Neural crest cell (in vitro differentiated cells): ENCODE results near the gene GIN1. TPM values are rescaled to one million over a fixed set of nuclear protein-coding genes. Genes with fewer than 3 reads are reported as not detected.
"Not testable (repeated sequence)": the region's sequence is repeated elsewhere in the genome, so short reads cannot be mapped to it uniquely, and the experiment has no call there.

Source experiments
- DNase-seq: peaks from one replicate; pipeline ENCODE4 v3.0.0; 2021; ENCODE audit warnings: low read depth, mixed read lengths, low spot score
- H3K27ac Mint-ChIP-seq: one replicate; pipeline ENCODE4 v1.8.0; 2021; ENCODE audit warnings: mild to moderate bottlenecking, mixed read lengths; ENCODE audit not compliant: unreplicated experiment
- H3K27me3 Mint-ChIP-seq: 2 replicates; pipeline ENCODE4 v1.8.0; 2021; ENCODE audit warnings: low read depth, mild to moderate bottlenecking, mixed read lengths
- H3K36me3 Mint-ChIP-seq: 2 replicates; pipeline ENCODE4 v1.8.0; 2021; ENCODE audit warnings: low read depth, mild to moderate bottlenecking, mixed read lengths
- H3K4me1 Mint-ChIP-seq: 2 replicates; pipeline ENCODE4 v1.8.0; 2021; ENCODE audit warnings: mixed read lengths
- H3K4me3 Mint-ChIP-seq: one replicate; pipeline ENCODE4 v1.8.0; 2021; ENCODE audit warnings: mild to moderate bottlenecking, mixed read lengths
- H3K9me3 Mint-ChIP-seq: 2 replicates; pipeline ENCODE4 v1.8.0; 2021; ENCODE audit warnings: mixed read lengths
- CTCF ChIP-seq: fragments of 200-600 bp; sonication (generic); conservative IDR thresholded peaks from 2 replicates; pipeline ENCODE4 v1.5.0; 2021; ENCODE audit warnings: antibody characterized with exemption, mild to moderate bottlenecking
- total RNA-seq: library from RNA; stranded (reverse); gene quantifications from 2 replicates; pipeline ENCODE4 v1.2.1, GENCODE V29; 2021

GIN1 gene
- total RNA-seq, 1 donor from 2014 or later = 8.0 TPM

GRCh38 chr5:103059525-103059924 is 60.4 kb downstream of the GIN1 start:
- Mint-ChIP-seq H3K27ac (no peak overlapping the region), H3K4me1 (no peaks in the 10 kb centered on the region), H3K27me3 (no peaks in the 10 kb centered on the region)

GRCh38 chr5:103057208-103058130 is 62.5 kb downstream of the GIN1 start:
- H3K27me3 Mint-ChIP-seq = no peaks in the 10 kb centered on the region
- TF ChIP-seq CTCF = no peak
- no peak overlapping the region for H3K4me3 Mint-ChIP-seq
- DNase-seq = no peak
- H3K27ac Mint-ChIP-seq = no peak overlapping the region
- peaks cover 2% of the 10 kb centered on the region for H3K36me3 Mint-ChIP-seq
- no peaks in the 10 kb centered on the region for H3K4me1 Mint-ChIP-seq
- H3K9me3 Mint-ChIP-seq = peaks cover 4% of the 10 kb centered on the region

More at GRCh38 chr5:103059525-103059924, 60.4 kb downstream of the GIN1 start:
- TF ChIP-seq CTCF = no peak
- Mint-ChIP-seq H3K4me3 (no peak overlapping the region), H3K36me3 (peaks cover 2% of the 10 kb centered on the region), H3K9me3 (peaks cover 4% of the 10 kb centered on the region)
- DNase-seq = no peak

GRCh38 chr5:103046706-103047105 is 73.2 kb downstream of the GIN1 start:
- not testable (repeated sequence) for H3K27ac Mint-ChIP-seq, H3K27me3 Mint-ChIP-seq

GRCh38 chr5:103041071-103041676 is 78.8 kb downstream of the GIN1 start:
- no peak overlapping the region for H3K4me3 Mint-ChIP-seq
- H3K27me3 Mint-ChIP-seq = no peaks in the 10 kb centered on the region
- no peaks in the 10 kb centered on the region for H3K4me1 Mint-ChIP-seq
- peaks cover 5% of the 10 kb centered on the region for H3K9me3 Mint-ChIP-seq
- no peaks in the 10 kb centered on the region for H3K36me3 Mint-ChIP-seq
- no peak for DNase-seq
- TF ChIP-seq CTCF = peak; percentile 69
- H3K27ac Mint-ChIP-seq = no peak overlapping the region

More at GRCh38 chr5:103046706-103047105, 73.2 kb downstream of the GIN1 start:
- H3K9me3 Mint-ChIP-seq, DNase-seq, H3K36me3 Mint-ChIP-seq, H3K4me1 Mint-ChIP-seq, H3K4me3 Mint-ChIP-seq: not testable (repeated sequence)

- DNase-seq = no peak
- TF ChIP-seq CTCF = no peak
- Mint-ChIP-seq H3K27me3 (no peaks in the 10 kb centered on the region), H3K4me1 (no peaks in the 10 kb centered on the region), H3K9me3 (peaks cover 2% of the 10 kb centered on the region), H3K27ac (no peak overlapping the region), H3K36me3 (no peaks in the 10 kb centered on the region), H3K4me3 (no peak overlapping the region)
These were observed 82.1 kb downstream of the GIN1 start for GRCh38 chr5:103037673-103038455.
